ENCODE measurements around the gene LRP1B. TPM values are rescaled to one million over a fixed set of nuclear protein-coding genes. Genes with fewer than 3 reads are reported as not detected.
A peak's percentile ranks its signal among the peaks of the same experiment; 100 is the strongest.

Gene LRP1B
- total and polyA plus RNA-seq, 2 donors (not counting 1 experiment from before 2014, with no cell fraction given): under 0.01 to 0.01 TPM

- Histone ChIP-seq H3K27me3 (ENCODE audit: control insufficient read depth, insufficient read depth, low read length) (no peaks in the 10 kb centered on the region), H3K36me3 (ENCODE audit: control insufficient read depth, insufficient read depth, low read length) (no peaks in the 10 kb centered on the region), H3K4me2 (ENCODE audit: extremely low read depth, insufficient read depth, low read length) (no peak overlapping the region), H3K9ac (ENCODE audit: insufficient read depth, low read length) (no peak overlapping the region), H4K20me1 (ENCODE audit: control insufficient read depth, extremely low read depth, insufficient read depth, low read length) (no peaks in the 10 kb centered on the region), H3K79me2 (ENCODE audit: control insufficient read depth, insufficient read depth, low read length) (no peaks in the 10 kb centered on the region), H3K27ac (ENCODE audit: insufficient read depth, low read length) (no peak overlapping the region), H2AFZ (ENCODE audit: low read length) (no peak overlapping the region), H3K4me3 (replicated peaks in 1 of 4; ENCODE audit: control extremely low read depth in 1 of 4, insufficient read depth in 1 of 4, low read depth in 3 of 4, low read length in 4 of 4) (no peak overlapping the region), H3K9me3 (ENCODE audit: control insufficient read depth, insufficient read depth, low read depth, low read length) (no peaks in the 10 kb centered on the region), H3K4me1 (ENCODE audit: control insufficient read depth, extremely low read depth, insufficient read depth, low read length) (no peaks in the 10 kb centered on the region)
- DNase-seq (ENCODE audit: low read depth in 2 of 2): no peak
- TF ChIP-seq CTCF (conservative IDR thresholded peaks at IDR 0.05 in 1 of 2, IDR thresholded peaks at IDR 0.05 in 1 of 2; ENCODE audit: low read depth in 1 of 2, low read length in 2 of 2): no peak
- no peak for TF ChIP-seq EZH2 (IDR thresholded peaks at IDR 0.05; ENCODE audit: low read length, missing control alignments)
Observed at GRCh38 chr2:141508806-141509595, 621.8 kb downstream of the LRP1B start.

DNA sequence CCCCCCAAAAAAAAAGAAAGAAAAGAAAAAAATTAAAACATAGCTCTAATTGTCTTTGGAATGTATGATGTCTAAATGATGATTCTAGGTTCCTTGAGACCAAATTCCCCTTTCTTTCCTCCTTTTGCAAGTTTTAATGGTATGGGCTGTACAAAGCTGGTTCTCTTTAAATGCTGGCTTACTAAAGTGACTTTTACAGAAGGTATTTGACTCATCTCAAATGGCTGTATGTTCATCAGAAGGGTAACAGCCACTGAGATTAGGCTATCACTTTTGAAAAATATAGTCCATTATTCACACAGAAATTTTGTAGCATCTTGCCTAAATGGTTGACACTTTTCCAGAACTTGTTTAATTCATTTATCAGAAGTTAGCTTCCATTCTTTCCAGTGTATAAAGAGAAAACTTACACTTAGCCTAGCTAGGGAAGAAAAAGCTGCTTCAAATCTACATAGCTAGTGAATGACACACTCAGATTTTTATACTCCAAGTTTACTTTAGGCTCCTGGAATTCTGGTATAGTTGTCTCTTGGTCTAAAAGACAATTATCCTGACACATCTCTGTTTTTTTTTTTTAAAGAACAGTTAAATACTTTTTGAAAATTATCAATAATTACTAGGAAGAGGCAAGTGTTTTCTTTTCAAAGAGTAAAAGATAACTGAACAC lies 622.6 kb downstream of the LRP1B start:
- Histone ChIP-seq H3K4me3 (replicated peaks in 1 of 4; ENCODE audit: control extremely low read depth in 1 of 4, insufficient read depth in 1 of 4, low read depth in 3 of 4, low read length in 4 of 4) (no peak overlapping the region), H3K27ac (ENCODE audit: insufficient read depth, low read length) (no peak overlapping the region), H3K27me3 (ENCODE audit: control insufficient read depth, insufficient read depth, low read length) (no peaks in the 10 kb centered on the region), H4K20me1 (ENCODE audit: control insufficient read depth, extremely low read depth, insufficient read depth, low read length) (no peaks in the 10 kb centered on the region), H3K4me1 (ENCODE audit: control insufficient read depth, extremely low read depth, insufficient read depth, low read length) (no peaks in the 10 kb centered on the region), H3K4me2 (ENCODE audit: extremely low read depth, insufficient read depth, low read length) (no peak overlapping the region), H3K36me3 (ENCODE audit: control insufficient read depth, insufficient read depth, low read length) (no peaks in the 10 kb centered on the region), H2AFZ (ENCODE audit: low read length) (no peak overlapping the region), H3K9ac (ENCODE audit: insufficient read depth, low read length) (no peak overlapping the region), H3K79me2 (ENCODE audit: control insufficient read depth, insufficient read depth, low read length) (no peaks in the 10 kb centered on the region), H3K9me3 (ENCODE audit: control insufficient read depth, insufficient read depth, low read depth, low read length) (no peaks in the 10 kb centered on the region)
- DNase-seq (ENCODE audit: low read depth in 2 of 2): peak in 1 of 2 donors; percentile 20
- TF ChIP-seq CTCF (conservative IDR thresholded peaks at IDR 0.05 in 1 of 2, IDR thresholded peaks at IDR 0.05 in 1 of 2; ENCODE audit: low read depth in 1 of 2, low read length in 2 of 2) (no peak), EZH2 (IDR thresholded peaks at IDR 0.05; ENCODE audit: low read length, missing control alignments) (no peak)

- H2AFZ ChIP-seq (ENCODE audit: low read length): no peak overlapping the region
- no peaks in the 10 kb centered on the region for H3K36me3 ChIP-seq (ENCODE audit: control insufficient read depth, insufficient read depth, low read length)
- no peak overlapping the region for H3K27ac ChIP-seq (ENCODE audit: insufficient read depth, low read length)
- H3K4me3 ChIP-seq (replicated peaks in 1 of 4; ENCODE audit: control extremely low read depth in 1 of 4, insufficient read depth in 1 of 4, low read depth in 3 of 4, low read length in 4 of 4): no peak overlapping the region
- no peaks in the 10 kb centered on the region for H3K4me1 ChIP-seq (ENCODE audit: control insufficient read depth, extremely low read depth, insufficient read depth, low read length)
- no peaks in the 10 kb centered on the region for H3K79me2 ChIP-seq (ENCODE audit: control insufficient read depth, insufficient read depth, low read length)
- H3K9me3 ChIP-seq (ENCODE audit: control insufficient read depth, insufficient read depth, low read depth, low read length): no peaks in the 10 kb centered on the region
- H4K20me1 ChIP-seq (ENCODE audit: control insufficient read depth, extremely low read depth, insufficient read depth, low read length): no peaks in the 10 kb centered on the region
- H3K27me3 ChIP-seq (ENCODE audit: control insufficient read depth, insufficient read depth, low read length): no peaks in the 10 kb centered on the region
- no peak for DNase-seq (ENCODE audit: low read depth in 2 of 2)
- no peak overlapping the region for H3K4me2 ChIP-seq (ENCODE audit: extremely low read depth, insufficient read depth, low read length)
- no peak for TF ChIP-seq EZH2 (IDR thresholded peaks at IDR 0.05; ENCODE audit: low read length, missing control alignments)
- no peak for TF ChIP-seq CTCF (conservative IDR thresholded peaks at IDR 0.05 in 1 of 2, IDR thresholded peaks at IDR 0.05 in 1 of 2; ENCODE audit: low read depth in 1 of 2, low read length in 2 of 2)
- H3K9ac ChIP-seq (ENCODE audit: insufficient read depth, low read length): no peak overlapping the region
Observed at GRCh38 chr2:141506135-141506534, 624.7 kb downstream of the LRP1B start.

Measured in fibroblast of lung (primary cell).